NCI-H2196 (cell line): Measurements from ENCODE around the gene NXN.
"Not testable (repeated sequence)": the region's sequence is repeated elsewhere in the genome, so short reads cannot be mapped to it uniquely, and the experiment has no call there.

ENCODE experiments used
- DNase-seq: peaks from one replicate; lab custom pipeline; 2025; ENCODE audit not compliant: unreplicated experiment; lab: John Stamatoyannopoulos, UW

Gene NXN

GRCh38 chr17:957856-958421 is 21.6 kb downstream of the NXN start:
- no peak for DNase-seq

- no peak for DNase-seq
These were observed 22.7 kb downstream of the NXN start for GRCh38 chr17:956905-957304.

GRCh38 chr17:954431-955164 is 25.0 kb downstream of the NXN start:
- DNase-seq: no peak

GRCh38 chr17:953767-954166 is 25.8 kb downstream of the NXN start:
- no peak for DNase-seq

- DNase-seq: not testable (repeated sequence)
These were observed 27.0 kb downstream of the NXN start for GRCh38 chr17:952592-952991.

- no peak for DNase-seq
These were observed 28.0 kb downstream of the NXN start for GRCh38 chr17:951325-952132.

- DNase-seq: no peak
These were observed 29.8 kb downstream of the NXN start for GRCh38 chr17:949623-950303.

GRCh38 chr17:948284-948852 is 31.2 kb downstream of the NXN start:
- DNase-seq: no peak

- DNase-seq: no peak
These were observed 32.9 kb downstream of the NXN start for GRCh38 chr17:946510-947236.

GRCh38 chr17:945672-946071 is 33.9 kb downstream of the NXN start:
- DNase-seq: no peak

GRCh38 chr17:944266-944826 is 35.2 kb downstream of the NXN start:
- no peak for DNase-seq

- DNase-seq: no peak
These were observed 44.1 kb downstream of the NXN start for GRCh38 chr17:935485-935884.

GRCh38 chr17:933312-934073 is 46.1 kb downstream of the NXN start:
- DNase-seq: no peak

- no peak for DNase-seq
These were observed 49.3 kb downstream of the NXN start for GRCh38 chr17:930258-930657.

GRCh38 chr17:929586-929985 is 50.0 kb downstream of the NXN start:
- no peak for DNase-seq

- peak; percentile 21 for DNase-seq
These were observed 51.7 kb downstream of the NXN start for GRCh38 chr17:927611-928461.

GRCh38 chr17:925817-926216 is 53.8 kb downstream of the NXN start:
- DNase-seq: no peak

- DNase-seq: no peak
These were observed 54.7 kb downstream of the NXN start for GRCh38 chr17:924711-925475.
